ENCODE data around the gene PHOX2B.

PHOX2B gene

GRCh38 chr4:41709844-41710481, 38.6 kb downstream of the PHOX2B start:
- no peak overlapping the region for H3K4me3 ChIP-seq (ENCODE audit: insufficient read length, low read depth)
- no peaks in the 10 kb centered on the region for H3K36me3 ChIP-seq (ENCODE audit: insufficient read depth, insufficient read length, low read length)
- H3K9me3 ChIP-seq (ENCODE audit: insufficient read depth, low read length): no peaks in the 10 kb centered on the region
- H3K4me1 ChIP-seq (ENCODE audit: insufficient read depth, insufficient read length): no peaks in the 10 kb centered on the region
- H3K27me3 ChIP-seq (ENCODE audit: insufficient read depth, insufficient read length): no peaks in the 10 kb centered on the region
- DNase-seq (ENCODE audit: low read depth, low spot score): no peak
- TF ChIP-seq YY1 (IDR thresholded peaks at IDR 0.05; ENCODE audit: insufficient read depth, insufficient read length) (no peak), SUZ12 (IDR thresholded peaks at IDR 0.05; ENCODE audit: extremely low read depth, insufficient read depth, insufficient read length) (no peak), ZNF274 (IDR thresholded peaks at IDR 0.05; ENCODE audit: low read depth, low read length) (no peak)
- H3K9ac ChIP-seq (ENCODE audit: insufficient read length, low read depth): no peak overlapping the region

DNA sequence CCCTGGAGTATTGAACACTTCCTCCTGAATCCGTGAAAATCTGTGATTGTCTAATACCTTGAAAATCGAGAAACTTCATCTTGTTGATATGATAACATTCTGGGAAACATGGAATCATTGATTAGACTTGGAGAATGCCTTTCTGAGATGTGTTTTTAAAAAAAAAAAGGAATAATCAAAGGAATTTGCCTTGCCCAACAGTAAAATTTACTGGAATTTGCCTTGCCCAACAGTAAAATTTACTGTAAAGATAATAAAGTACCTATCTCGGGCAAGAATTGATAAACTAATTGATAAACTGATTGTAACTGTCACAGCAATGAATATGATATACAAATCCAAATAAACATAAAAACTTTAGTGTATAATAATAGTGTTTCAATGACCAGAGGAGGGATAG, 44.7 kb downstream of the PHOX2B start:
- H3K4me1 ChIP-seq (ENCODE audit: insufficient read depth, insufficient read length): no peaks in the 10 kb centered on the region
- no peaks in the 10 kb centered on the region for H3K9me3 ChIP-seq (ENCODE audit: insufficient read depth, low read length)
- DNase-seq (ENCODE audit: low read depth, low spot score): no peak
- no peak overlapping the region for H3K9ac ChIP-seq (ENCODE audit: insufficient read length, low read depth)
- no peak for TF ChIP-seq ZNF274 (IDR thresholded peaks at IDR 0.05; ENCODE audit: low read depth, low read length)
- H3K27me3 ChIP-seq (ENCODE audit: insufficient read depth, insufficient read length): no peaks in the 10 kb centered on the region
- no peaks in the 10 kb centered on the region for H3K36me3 ChIP-seq (ENCODE audit: insufficient read depth, insufficient read length, low read length)
- H3K4me3 ChIP-seq (ENCODE audit: insufficient read length, low read depth): no peak overlapping the region

GRCh38 chr4:41702770-41703169, 45.8 kb downstream of the PHOX2B start:
- H3K27me3 ChIP-seq (ENCODE audit: insufficient read depth, insufficient read length): no peaks in the 10 kb centered on the region

GRCh38 chr4:41701983-41702382, 46.5 kb downstream of the PHOX2B start:
- DNase-seq (ENCODE audit: low read depth, low spot score): no peak
- Histone ChIP-seq H3K4me1 (ENCODE audit: insufficient read depth, insufficient read length) (no peaks in the 10 kb centered on the region), H3K9me3 (ENCODE audit: insufficient read depth, low read length) (no peaks in the 10 kb centered on the region), H3K4me3 (ENCODE audit: insufficient read length, low read depth) (no peak overlapping the region), H3K9ac (ENCODE audit: insufficient read length, low read depth) (no peak overlapping the region), H3K36me3 (ENCODE audit: insufficient read depth, insufficient read length, low read length) (no peaks in the 10 kb centered on the region), H3K27me3 (ENCODE audit: insufficient read depth, insufficient read length) (no peaks in the 10 kb centered on the region)
- TF ChIP-seq ZNF274 (IDR thresholded peaks at IDR 0.05; ENCODE audit: low read depth, low read length): no peak
- TF ChIP-seq SUZ12 (IDR thresholded peaks at IDR 0.05; ENCODE audit: extremely low read depth, insufficient read depth, insufficient read length): no peak
- no peak for TF ChIP-seq YY1 (IDR thresholded peaks at IDR 0.05; ENCODE audit: insufficient read depth, insufficient read length)

More at GRCh38 chr4:41702770-41703169, 45.8 kb downstream of the PHOX2B start:
- Histone ChIP-seq H3K4me3 (ENCODE audit: insufficient read length, low read depth) (no peak overlapping the region), H3K36me3 (ENCODE audit: insufficient read depth, insufficient read length, low read length) (no peaks in the 10 kb centered on the region), H3K4me1 (ENCODE audit: insufficient read depth, insufficient read length) (no peaks in the 10 kb centered on the region), H3K9me3 (ENCODE audit: insufficient read depth, low read length) (no peaks in the 10 kb centered on the region), H3K9ac (ENCODE audit: insufficient read length, low read depth) (no peak overlapping the region)
- no peak for DNase-seq (ENCODE audit: low read depth, low spot score)
- TF ChIP-seq YY1 (IDR thresholded peaks at IDR 0.05; ENCODE audit: insufficient read depth, insufficient read length) (no peak), ZNF274 (IDR thresholded peaks at IDR 0.05; ENCODE audit: low read depth, low read length) (no peak), SUZ12 (IDR thresholded peaks at IDR 0.05; ENCODE audit: extremely low read depth, insufficient read depth, insufficient read length) (no peak)

DNA sequence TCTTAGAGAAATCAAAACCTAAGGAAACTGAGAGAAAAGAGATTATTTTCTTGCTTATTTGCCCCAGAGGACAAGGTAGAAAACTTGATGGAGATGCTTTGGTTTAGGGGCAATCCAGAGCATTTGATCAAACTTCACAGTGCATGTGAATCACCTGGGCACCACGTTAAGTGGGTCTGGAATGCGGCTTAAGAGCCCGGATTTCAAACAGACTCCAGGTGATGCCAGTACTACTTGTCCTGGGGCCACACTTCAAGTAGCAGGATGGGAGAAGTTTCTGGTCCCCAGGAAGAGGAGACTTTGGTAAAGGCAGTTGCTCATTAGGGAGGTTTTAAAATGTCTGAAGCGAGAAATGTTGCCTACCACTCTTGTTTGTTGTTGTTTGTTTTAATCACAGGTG, 51.8 kb downstream of the PHOX2B start:
- TF ChIP-seq SUZ12 (IDR thresholded peaks at IDR 0.05; ENCODE audit: extremely low read depth, insufficient read depth, insufficient read length) (no peak), YY1 (IDR thresholded peaks at IDR 0.05; ENCODE audit: insufficient read depth, insufficient read length) (no peak), ZNF274 (IDR thresholded peaks at IDR 0.05; ENCODE audit: low read depth, low read length) (no peak)
- Histone ChIP-seq H3K9me3 (ENCODE audit: insufficient read depth, low read length) (no peaks in the 10 kb centered on the region), H3K4me3 (ENCODE audit: insufficient read length, low read depth) (no peak overlapping the region), H3K4me1 (ENCODE audit: insufficient read depth, insufficient read length) (no peaks in the 10 kb centered on the region), H3K9ac (ENCODE audit: insufficient read length, low read depth) (no peak overlapping the region), H3K36me3 (ENCODE audit: insufficient read depth, insufficient read length, low read length) (no peaks in the 10 kb centered on the region), H3K27me3 (ENCODE audit: insufficient read depth, insufficient read length) (no peaks in the 10 kb centered on the region)
- no peak for DNase-seq (ENCODE audit: low read depth, low spot score)

DNA sequence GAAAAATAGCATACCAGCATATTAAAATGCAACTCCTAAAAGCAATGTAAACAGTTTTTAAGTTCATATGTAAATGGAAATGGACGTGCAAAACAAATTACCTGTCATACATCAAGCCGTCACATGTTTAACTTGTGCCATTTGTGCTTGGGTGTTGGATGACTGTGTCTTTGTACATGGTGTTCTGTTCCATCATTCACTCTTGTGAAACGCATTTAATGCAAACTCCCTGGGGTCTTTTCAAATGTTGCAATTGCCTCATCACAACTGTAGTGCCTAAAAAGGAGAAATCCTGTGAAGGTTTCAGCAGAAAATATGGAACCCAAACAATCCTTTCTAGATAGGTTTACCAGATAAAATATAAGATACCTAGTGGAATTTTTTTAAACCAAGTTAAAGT, 52.4 kb downstream of the PHOX2B start:
- no peak for DNase-seq (ENCODE audit: low read depth, low spot score)
- H3K36me3 ChIP-seq (ENCODE audit: insufficient read depth, insufficient read length, low read length): no peaks in the 10 kb centered on the region
- no peaks in the 10 kb centered on the region for H3K27me3 ChIP-seq (ENCODE audit: insufficient read depth, insufficient read length)
- TF ChIP-seq ZNF274 (IDR thresholded peaks at IDR 0.05; ENCODE audit: low read depth, low read length): no peak
- no peak for TF ChIP-seq YY1 (IDR thresholded peaks at IDR 0.05; ENCODE audit: insufficient read depth, insufficient read length)
- no peak for TF ChIP-seq SUZ12 (IDR thresholded peaks at IDR 0.05; ENCODE audit: extremely low read depth, insufficient read depth, insufficient read length)
- no peak overlapping the region for H3K9ac ChIP-seq (ENCODE audit: insufficient read length, low read depth)
- H3K9me3 ChIP-seq (ENCODE audit: insufficient read depth, low read length): no peaks in the 10 kb centered on the region
- H3K4me1 ChIP-seq (ENCODE audit: insufficient read depth, insufficient read length): no peaks in the 10 kb centered on the region
- H3K4me3 ChIP-seq (ENCODE audit: insufficient read length, low read depth): no peak overlapping the region
